Left ventricle myocardium inferior (tissue), 1 donor: ENCODE data around the gene PLAAT2. TPM values are rescaled to one million over a fixed set of nuclear protein-coding genes. Genes with fewer than 3 reads are reported as not detected.
A peak's percentile ranks its signal among the peaks of the same experiment; 100 is the strongest.

Experiments
- DNase-seq: peaks from one replicate; pipeline ENCODE4 v3.0.0-alpha.2; 2020
- H3K27ac ChIP-seq: fragments of 200-600 bp; replicated peaks from 2 replicates; pipeline ENCODE4 v1.8.0; 2021
- H3K27me3 ChIP-seq: fragments of 200-600 bp; 2 replicates; pipeline ENCODE4 v1.8.0; 2021; ENCODE audit warnings: low read depth
- H3K36me3 ChIP-seq: fragments of 200-600 bp; 2 replicates; pipeline ENCODE4 v1.8.0; 2021
- H3K4me1 ChIP-seq: fragments of 200-600 bp; 2 replicates; pipeline ENCODE4 v1.8.0; 2021
- H3K4me3 ChIP-seq: fragments of 200-600 bp; 2 replicates; pipeline ENCODE4 v1.8.0; 2021; ENCODE audit warnings: mild to moderate bottlenecking, moderate library complexity
- H3K9me3 ChIP-seq: fragments of 200-600 bp; replicated peaks from 2 replicates; pipeline ENCODE4 v1.8.0; 2021
- intact Hi-C: fragments of 100-400 bp; cut with micrococcal nuclease; formaldehyde crosslinking; loops from one replicate; pipeline ENCODE4 v1.11.0; 2022
- total RNA-seq: library from RNA; stranded (reverse); fragmentation: NEBNext Ultra II Directional; extraction: Animal tissue kit (Norgen Biotek cat#: 25700); gene quantifications from one replicate; pipeline ENCODE4 v1.2.1, GENCODE V29; 2021
- TF ChIP-seq, protein P1 (sequence below): fragments of 200-600 bp; IDR thresholded peaks from 2 replicates; pipeline ENCODE4 v1.8.0; 2021; ENCODE audit warnings: antibody characterized with exemption, mild to moderate bottlenecking, borderline replicate concordance
- donor health status: DM: no; HTN: yes; CAD: no; lungs with severe emphysema.

The PLAAT2 gene
- total RNA-seq, 1 donor from 2014 or later = not detected

DNA sequence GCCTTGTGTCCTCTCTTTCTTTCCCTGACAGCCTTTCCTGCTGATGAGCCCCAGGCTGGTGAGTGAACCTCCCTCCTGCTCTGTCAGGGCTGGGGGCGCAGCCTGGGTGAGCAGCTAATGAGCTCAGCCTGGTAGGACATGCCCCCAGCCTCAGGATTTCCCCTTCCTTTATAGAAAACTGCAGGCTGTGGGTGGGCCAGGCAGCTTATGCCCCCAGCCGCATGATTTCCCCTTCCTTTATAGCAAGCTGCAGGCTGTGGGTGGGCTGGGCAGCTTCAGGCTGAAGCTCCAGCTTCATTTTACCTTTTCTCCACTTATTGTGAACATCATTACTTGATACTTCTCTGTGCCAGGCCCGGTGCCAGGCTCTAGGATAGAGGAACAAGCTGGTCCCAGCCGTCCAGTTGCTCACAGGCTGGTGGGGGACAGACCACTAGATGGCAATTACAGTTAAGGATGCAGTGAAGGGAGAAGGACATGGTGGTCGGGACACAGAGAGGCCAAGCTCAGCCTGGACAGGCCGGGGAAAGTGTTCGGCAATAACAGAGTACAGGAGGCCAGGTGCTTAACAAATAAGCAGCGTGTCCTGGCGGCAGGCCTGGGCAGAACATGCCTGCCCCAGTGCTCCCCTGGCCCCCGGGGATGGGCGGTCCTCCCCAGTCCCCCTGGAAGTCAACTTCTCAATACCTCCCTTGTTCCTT, 52.0 kb downstream of the PLAAT2 start:
- TF ChIP-seq, protein P1, sequence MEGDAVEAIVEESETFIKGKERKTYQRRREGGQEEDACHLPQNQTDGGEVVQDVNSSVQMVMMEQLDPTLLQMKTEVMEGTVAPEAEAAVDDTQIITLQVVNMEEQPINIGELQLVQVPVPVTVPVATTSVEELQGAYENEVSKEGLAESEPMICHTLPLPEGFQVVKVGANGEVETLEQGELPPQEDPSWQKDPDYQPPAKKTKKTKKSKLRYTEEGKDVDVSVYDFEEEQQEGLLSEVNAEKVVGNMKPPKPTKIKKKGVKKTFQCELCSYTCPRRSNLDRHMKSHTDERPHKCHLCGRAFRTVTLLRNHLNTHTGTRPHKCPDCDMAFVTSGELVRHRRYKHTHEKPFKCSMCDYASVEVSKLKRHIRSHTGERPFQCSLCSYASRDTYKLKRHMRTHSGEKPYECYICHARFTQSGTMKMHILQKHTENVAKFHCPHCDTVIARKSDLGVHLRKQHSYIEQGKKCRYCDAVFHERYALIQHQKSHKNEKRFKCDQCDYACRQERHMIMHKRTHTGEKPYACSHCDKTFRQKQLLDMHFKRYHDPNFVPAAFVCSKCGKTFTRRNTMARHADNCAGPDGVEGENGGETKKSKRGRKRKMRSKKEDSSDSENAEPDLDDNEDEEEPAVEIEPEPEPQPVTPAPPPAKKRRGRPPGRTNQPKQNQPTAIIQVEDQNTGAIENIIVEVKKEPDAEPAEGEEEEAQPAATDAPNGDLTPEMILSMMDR = no peak
- intact Hi-C loops = no loop called here

DNA sequence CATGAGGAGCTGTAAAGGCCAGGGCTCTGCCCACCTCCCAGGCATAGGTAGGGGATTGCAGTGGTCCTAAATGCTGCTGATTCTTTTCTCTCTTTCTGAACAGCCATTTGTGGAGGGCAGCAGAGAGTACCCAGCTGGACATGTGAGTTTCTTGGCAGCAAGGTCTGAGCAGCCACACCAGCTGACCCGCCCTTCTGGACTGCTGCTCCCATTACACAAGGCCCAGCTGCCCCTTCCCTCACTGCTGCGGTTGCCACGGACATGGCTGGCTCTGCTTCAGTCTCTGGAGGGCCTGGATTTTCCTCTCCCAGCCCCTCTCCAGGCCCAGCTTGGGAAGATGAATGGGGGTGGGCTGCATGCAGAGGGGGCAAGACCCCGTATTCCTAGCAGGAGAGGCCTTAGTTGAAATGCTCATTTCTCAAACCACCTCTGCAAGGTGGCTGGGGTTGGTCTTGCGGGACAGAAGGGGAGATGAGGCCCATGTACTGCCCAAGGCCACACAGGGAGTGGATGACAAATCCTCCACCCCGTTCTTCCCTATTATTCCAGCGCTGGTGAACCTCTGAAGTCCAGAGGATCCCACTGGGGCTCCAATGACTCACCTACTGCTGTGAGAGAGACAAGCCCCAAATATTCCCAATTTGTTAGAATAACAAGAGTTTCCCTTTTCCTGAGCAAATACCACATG, 52.7 kb downstream of the PLAAT2 start:
- intact Hi-C loops = no loop called here
- Histone ChIP-seq H3K9me3 (no peaks in the 10 kb centered on the region), H3K27ac (peak overlapping the region; percentile 55), H3K36me3 (no peaks in the 10 kb centered on the region), H3K27me3 (no peaks in the 10 kb centered on the region), H3K4me3 (no peak overlapping the region), H3K4me1 (peaks cover 25% of the 10 kb centered on the region)
- TF ChIP-seq, protein P1 = no peak
- DNase-seq = peak; percentile 37

More for the DNA sequence above, 52.0 kb downstream of the PLAAT2 start:
- Histone ChIP-seq H3K4me3 (no peak overlapping the region), H3K4me1 (peaks cover 18% of the 10 kb centered on the region), H3K36me3 (no peaks in the 10 kb centered on the region), H3K27ac (peak overlapping the region; percentile 55), H3K27me3 (no peaks in the 10 kb centered on the region), H3K9me3 (no peaks in the 10 kb centered on the region)
- no peak for DNase-seq

DNA sequence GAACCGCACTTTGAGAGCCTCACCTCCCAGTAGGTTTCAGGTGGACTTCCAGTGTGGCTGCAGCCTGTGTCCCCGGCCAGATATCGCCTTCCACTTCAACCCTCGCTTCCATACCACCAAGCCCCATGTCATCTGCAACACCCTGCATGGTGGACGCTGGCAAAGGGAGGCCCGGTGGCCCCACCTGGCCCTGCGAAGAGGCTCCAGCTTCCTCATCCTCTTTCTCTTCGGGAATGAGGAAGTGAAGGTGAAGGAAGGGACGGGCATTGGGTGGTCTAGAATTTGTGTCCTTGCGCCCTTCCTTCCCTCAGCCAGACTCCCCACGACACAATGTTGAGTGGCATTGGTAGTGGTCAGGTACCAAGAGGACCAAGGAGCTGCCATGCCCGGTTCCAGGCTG, 54.4 kb downstream of the PLAAT2 start:
- no peak for DNase-seq
- H3K27ac ChIP-seq = no peak overlapping the region
- H3K4me1 ChIP-seq = peaks cover 39% of the 10 kb centered on the region
- H3K36me3 ChIP-seq = no peaks in the 10 kb centered on the region
- H3K9me3 ChIP-seq = no peaks in the 10 kb centered on the region
- TF ChIP-seq, protein P1 = no peak
- H3K27me3 ChIP-seq = no peaks in the 10 kb centered on the region
- H3K4me3 ChIP-seq = no peak overlapping the region
- intact Hi-C loops = no loop called here

DNA sequence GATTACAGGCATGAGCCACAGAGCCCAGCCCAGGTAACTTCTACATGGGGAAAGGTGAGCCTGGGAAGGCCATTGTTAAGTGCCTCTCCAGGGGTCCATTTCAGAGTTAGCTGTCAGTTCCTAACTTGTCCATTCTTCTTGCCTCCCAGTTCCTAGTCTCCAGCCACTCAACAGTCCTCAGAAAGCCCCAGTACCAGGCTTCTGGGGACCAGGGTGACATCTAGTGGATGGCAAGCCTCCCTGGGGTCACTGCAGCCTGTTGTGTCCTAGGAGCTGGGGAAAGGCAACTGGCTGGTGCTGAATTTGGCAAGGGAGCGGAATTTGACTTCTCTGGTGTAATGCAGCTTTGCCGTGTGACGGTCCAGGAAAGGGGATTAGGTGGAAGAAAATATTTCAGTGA, 55.2 kb downstream of the PLAAT2 start:
- DNase-seq = peak; percentile 49
- Histone ChIP-seq H3K27me3 (no peaks in the 10 kb centered on the region), H3K4me3 (no peak overlapping the region), H3K9me3 (no peaks in the 10 kb centered on the region), H3K36me3 (no peaks in the 10 kb centered on the region), H3K4me1 (peaks cover 39% of the 10 kb centered on the region), H3K27ac (no peak overlapping the region)
- intact Hi-C loops = no loop called here
- TF ChIP-seq, protein P1 = peak; percentile 59

DNA sequence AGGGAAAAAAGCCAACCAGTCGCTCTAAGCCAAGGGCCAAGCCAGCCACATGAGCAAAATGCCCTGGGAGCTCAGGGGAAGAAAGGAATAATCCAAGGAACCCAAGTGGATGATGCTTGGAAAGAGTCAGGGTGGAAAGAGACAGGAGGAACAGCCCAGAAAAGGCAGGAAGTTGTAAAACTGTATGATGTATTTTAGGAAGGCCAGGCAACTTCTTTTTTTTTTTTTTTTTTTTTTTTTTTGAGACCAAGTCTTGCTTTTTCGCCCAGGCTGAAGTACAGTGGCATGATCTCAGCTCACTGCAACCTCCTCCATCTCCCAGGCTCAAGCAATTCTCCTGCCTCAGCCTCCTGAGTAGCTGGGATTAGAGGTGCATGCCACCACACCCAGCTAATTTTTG, 55.7 kb downstream of the PLAAT2 start:
- DNase-seq = no peak
- intact Hi-C loops = no loop called here

More for the DNA sequence above, 55.7 kb downstream of the PLAAT2 start:
- no peaks in the 10 kb centered on the region for H3K27me3 ChIP-seq
- H3K36me3 ChIP-seq = no peaks in the 10 kb centered on the region
- H3K4me3 ChIP-seq = no peak overlapping the region
- no peaks in the 10 kb centered on the region for H3K9me3 ChIP-seq
- TF ChIP-seq, protein P1 = no peak
- H3K27ac ChIP-seq = no peak overlapping the region
- H3K4me1 ChIP-seq = peaks cover 39% of the 10 kb centered on the region
